ENCODE data around the gene NELL1. TPM values are rescaled to one million over a fixed set of nuclear protein-coding genes. Genes with fewer than 3 reads are reported as not detected.

NELL1 gene
- total RNA-seq, 2 donors from 2014 or later, result not detected

GRCh38 chr11:20873054-20873453 is 203.7 kb downstream of the NELL1 start:
- Mint-ChIP-seq H3K36me3 (ENCODE audit: insufficient read depth in 2 of 2) (no peaks in the 10 kb centered on the region), H3K4me3 (no peak overlapping the region), H3K4me1 (ENCODE audit: low read depth) (no peaks in the 10 kb centered on the region), H3K27ac (no peak overlapping the region), H3K27me3 (ENCODE audit: low read depth) (no peaks in the 10 kb centered on the region), H3K9me3 (peaks cover 0 to 2% of the 10 kb centered on the region in 2 donors)
- DNase-seq, result no peak
- ATAC-seq (replicated peaks in 1 of 2), result no peak

GRCh38 chr11:20874358-20874757 is 205.0 kb downstream of the NELL1 start:
- ATAC-seq (replicated peaks in 1 of 2) (no peak), DNase-seq (no peak)
- Mint-ChIP-seq H3K36me3 (ENCODE audit: insufficient read depth in 2 of 2) (peaks cover 0 to 1% of the 10 kb centered on the region in 2 donors), H3K27ac (no peak overlapping the region), H3K9me3 (peaks cover 0 to 6% of the 10 kb centered on the region in 2 donors), H3K4me3 (no peak overlapping the region), H3K27me3 (ENCODE audit: low read depth) (no peaks in the 10 kb centered on the region), H3K4me1 (ENCODE audit: low read depth) (no peaks in the 10 kb centered on the region)

- Mint-ChIP-seq H3K4me1 (ENCODE audit: low read depth) (no peaks in the 10 kb centered on the region), H3K9me3 (peaks cover 0 to 6% of the 10 kb centered on the region in 2 donors)
- ATAC-seq (replicated peaks in 1 of 2), result no peak
Observed at GRCh38 chr11:20875889-20876288, 206.5 kb downstream of the NELL1 start.

GRCh38 chr11:20876738-20877137 is 207.4 kb downstream of the NELL1 start:
- Mint-ChIP-seq H3K27ac (no peak overlapping the region), H3K4me3 (no peak overlapping the region)

More at GRCh38 chr11:20875889-20876288, 206.5 kb downstream of the NELL1 start:
- Mint-ChIP-seq H3K4me3 (no peak overlapping the region), H3K36me3 (ENCODE audit: insufficient read depth in 2 of 2) (peaks cover 0 to 1% of the 10 kb centered on the region in 2 donors), H3K27me3 (ENCODE audit: low read depth) (no peaks in the 10 kb centered on the region), H3K27ac (no peak overlapping the region)
- no peak for DNase-seq

GRCh38 chr11:20880094-20880493 is 210.7 kb downstream of the NELL1 start:
- peaks cover 0 to 1% of the 10 kb centered on the region in 2 donors for H3K36me3 Mint-ChIP-seq (ENCODE audit: insufficient read depth in 2 of 2)
- peaks cover 0 to 6% of the 10 kb centered on the region in 2 donors for H3K9me3 Mint-ChIP-seq
- no peak overlapping the region for H3K27ac Mint-ChIP-seq
- no peak overlapping the region for H3K4me3 Mint-ChIP-seq
- H3K4me1 Mint-ChIP-seq (ENCODE audit: low read depth), result no peaks in the 10 kb centered on the region
- DNase-seq (no peak), ATAC-seq (replicated peaks in 1 of 2) (no peak)
- H3K27me3 Mint-ChIP-seq (ENCODE audit: low read depth), result no peaks in the 10 kb centered on the region

More at GRCh38 chr11:20876738-20877137, 207.4 kb downstream of the NELL1 start:
- peaks cover 0 to 1% of the 10 kb centered on the region in 2 donors for H3K36me3 Mint-ChIP-seq (ENCODE audit: insufficient read depth in 2 of 2)
- no peaks in the 10 kb centered on the region for H3K27me3 Mint-ChIP-seq (ENCODE audit: low read depth)
- peaks cover 0 to 6% of the 10 kb centered on the region in 2 donors for H3K9me3 Mint-ChIP-seq
- ATAC-seq (replicated peaks in 1 of 2) (no peak), DNase-seq (no peak)
- no peaks in the 10 kb centered on the region for H3K4me1 Mint-ChIP-seq (ENCODE audit: low read depth)

- ATAC-seq (replicated peaks in 1 of 2), result no peak
Observed at GRCh38 chr11:20881328-20882079, 212.1 kb downstream of the NELL1 start.

GRCh38 chr11:20887137-20887536 is 217.8 kb downstream of the NELL1 start:
- DNase-seq, result no peak
- no peak for ATAC-seq (replicated peaks in 1 of 2)
- peaks cover 11 to 12% of the 10 kb centered on the region in 2 donors for H3K9me3 Mint-ChIP-seq
- no peak overlapping the region for H3K27ac Mint-ChIP-seq
- no peaks in the 10 kb centered on the region for H3K27me3 Mint-ChIP-seq (ENCODE audit: low read depth)
- H3K36me3 Mint-ChIP-seq (ENCODE audit: insufficient read depth in 2 of 2), result no peaks in the 10 kb centered on the region
- H3K4me1 Mint-ChIP-seq (ENCODE audit: low read depth), result no peaks in the 10 kb centered on the region
- H3K4me3 Mint-ChIP-seq, result no peak overlapping the region

More at GRCh38 chr11:20881328-20882079, 212.1 kb downstream of the NELL1 start:
- no peak for DNase-seq
- H3K27ac Mint-ChIP-seq, result no peak overlapping the region
- H3K4me3 Mint-ChIP-seq, result no peak overlapping the region
- H3K36me3 Mint-ChIP-seq (ENCODE audit: insufficient read depth in 2 of 2), result peaks cover 0 to 1% of the 10 kb centered on the region in 2 donors
- no peaks in the 10 kb centered on the region for H3K27me3 Mint-ChIP-seq (ENCODE audit: low read depth)
- H3K9me3 Mint-ChIP-seq, result peaks cover 0 to 4% of the 10 kb centered on the region in 2 donors
- H3K4me1 Mint-ChIP-seq (ENCODE audit: low read depth), result no peaks in the 10 kb centered on the region

- Mint-ChIP-seq H3K27me3 (ENCODE audit: low read depth) (no peaks in the 10 kb centered on the region), H3K9me3 (peaks cover 18 to 20% of the 10 kb centered on the region in 2 donors), H3K36me3 (ENCODE audit: insufficient read depth in 2 of 2) (peaks cover 0 to 2% of the 10 kb centered on the region in 2 donors), H3K27ac (no peak overlapping the region), H3K4me1 (ENCODE audit: low read depth) (no peaks in the 10 kb centered on the region), H3K4me3 (no peak overlapping the region)
- no peak for ATAC-seq (replicated peaks in 1 of 2)
- DNase-seq, result no peak
Observed at GRCh38 chr11:20894296-20894695, 224.9 kb downstream of the NELL1 start.

GRCh38 chr11:20909995-20910726 is 240.8 kb downstream of the NELL1 start:
- no peak for ATAC-seq (replicated peaks in 1 of 2)
- Mint-ChIP-seq H3K27ac (no peak overlapping the region), H3K9me3 (peaks cover 8 to 12% of the 10 kb centered on the region in 2 donors), H3K36me3 (ENCODE audit: insufficient read depth in 2 of 2) (no peaks in the 10 kb centered on the region), H3K4me1 (ENCODE audit: low read depth) (no peaks in the 10 kb centered on the region), H3K4me3 (no peak overlapping the region), H3K27me3 (ENCODE audit: low read depth) (no peaks in the 10 kb centered on the region)
- no peak for DNase-seq

GRCh38 chr11:20910733-20911132 is 241.3 kb downstream of the NELL1 start:
- Mint-ChIP-seq H3K27me3 (ENCODE audit: low read depth) (no peaks in the 10 kb centered on the region), H3K27ac (no peak overlapping the region), H3K4me3 (no peak overlapping the region), H3K9me3 (peaks cover 8% of the 10 kb centered on the region in 2 donors), H3K36me3 (ENCODE audit: insufficient read depth in 2 of 2) (no peaks in the 10 kb centered on the region), H3K4me1 (ENCODE audit: low read depth) (no peaks in the 10 kb centered on the region)
- no peak for ATAC-seq (replicated peaks in 1 of 2)
- no peak for DNase-seq

- Mint-ChIP-seq H3K4me3 (no peak overlapping the region), H3K27ac (no peak overlapping the region), H3K36me3 (ENCODE audit: insufficient read depth in 2 of 2) (no peaks in the 10 kb centered on the region), H3K27me3 (ENCODE audit: low read depth) (no peaks in the 10 kb centered on the region), H3K4me1 (ENCODE audit: low read depth) (no peaks in the 10 kb centered on the region), H3K9me3 (peaks cover 6 to 8% of the 10 kb centered on the region in 2 donors)
- no peak for ATAC-seq (replicated peaks in 1 of 2)
- DNase-seq, result no peak
Observed at GRCh38 chr11:20912065-20912821, 242.9 kb downstream of the NELL1 start.

GRCh38 chr11:20912922-20913512 is 243.6 kb downstream of the NELL1 start:
- no peak for ATAC-seq (replicated peaks in 1 of 2)
- H3K36me3 Mint-ChIP-seq (ENCODE audit: insufficient read depth in 2 of 2), result no peaks in the 10 kb centered on the region
- DNase-seq, result no peak
- H3K27me3 Mint-ChIP-seq (ENCODE audit: low read depth), result no peaks in the 10 kb centered on the region
- H3K4me1 Mint-ChIP-seq (ENCODE audit: low read depth), result no peaks in the 10 kb centered on the region
- H3K9me3 Mint-ChIP-seq, result peaks cover 3 to 5% of the 10 kb centered on the region in 2 donors
- H3K4me3 Mint-ChIP-seq, result no peak overlapping the region
- no peak overlapping the region for H3K27ac Mint-ChIP-seq

Measured in activated T-cell treated with anti-CD3 and anti-CD28 coated beads, Interleukin-2, amount 50 U/mL, for 72 hours (primary cell).